ENCODE data around the gene RRH.

RRH gene

GRCh38 chr4:109820563-109820962 lies 7.2 kb upstream of the RRH start:
- H3K27ac ChIP-seq = no peak overlapping the region
- DNase-seq (ENCODE audit: low read depth, low spot score) = no peak
- H3K36me3 ChIP-seq (ENCODE audit: insufficient read depth, low read length) = peaks cover 83% of the 10 kb centered on the region
- TF ChIP-seq POLR2AphosphoS5 (IDR thresholded peaks at IDR 0.05; ENCODE audit: borderline replicate concordance, low read depth, low read length) (no peak), EZH2 (IDR thresholded peaks at IDR 0.05) (no peak), FOXP2 (optimal IDR thresholded peaks at IDR 0.05; ENCODE audit: control extremely low read depth, extremely low read length, insufficient read depth) (no peak)
- H3K9me3 ChIP-seq (ENCODE audit: low read depth, low read length) = no peaks in the 10 kb centered on the region
- H3K9ac ChIP-seq (ENCODE audit: insufficient read length) = no peak overlapping the region
- no peak overlapping the region for H3K4me3 ChIP-seq

DNA sequence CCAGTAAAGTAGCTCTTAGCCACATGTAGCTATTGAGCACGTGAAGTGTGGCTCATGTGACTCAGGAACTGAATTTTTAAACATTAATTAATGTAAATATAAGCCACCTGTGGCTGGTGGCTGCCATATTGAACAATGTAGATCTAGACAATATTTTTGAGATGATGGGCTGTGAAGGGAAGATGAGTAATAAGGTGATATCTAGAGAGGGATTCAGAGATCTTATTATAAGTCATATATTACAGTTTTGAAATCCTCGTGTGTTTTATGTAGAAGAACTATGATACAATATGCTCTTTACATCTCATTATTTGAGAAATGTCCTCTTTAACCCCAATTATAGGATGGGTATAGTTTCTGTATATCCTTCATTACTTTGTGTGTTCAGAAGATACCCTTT lies 6.6 kb upstream of the RRH start:
- Histone ChIP-seq H3K27ac (no peak overlapping the region), H3K4me3 (no peak overlapping the region), H3K9ac (ENCODE audit: insufficient read length) (no peak overlapping the region), H3K36me3 (ENCODE audit: insufficient read depth, low read length) (peaks cover 83% of the 10 kb centered on the region), H3K9me3 (ENCODE audit: low read depth, low read length) (no peaks in the 10 kb centered on the region)
- DNase-seq (ENCODE audit: low read depth, low spot score) = no peak
- TF ChIP-seq FOXP2 (optimal IDR thresholded peaks at IDR 0.05; ENCODE audit: control extremely low read depth, extremely low read length, insufficient read depth) (no peak), POLR2AphosphoS5 (IDR thresholded peaks at IDR 0.05; ENCODE audit: borderline replicate concordance, low read depth, low read length) (no peak), EZH2 (IDR thresholded peaks at IDR 0.05) (no peak)

GRCh38 chr4:109826719-109827118 lies 1.1 kb upstream of the RRH start:
- H3K9me3 ChIP-seq (ENCODE audit: low read depth, low read length) = no peaks in the 10 kb centered on the region
- no peak for DNase-seq (ENCODE audit: low read depth, low spot score)
- peaks cover 39% of the 10 kb centered on the region for H3K36me3 ChIP-seq (ENCODE audit: insufficient read depth, low read length)
- no peak overlapping the region for H3K4me3 ChIP-seq
- H3K9ac ChIP-seq (ENCODE audit: insufficient read length) = no peak overlapping the region
- H3K27ac ChIP-seq = no peak overlapping the region
- TF ChIP-seq FOXP2 (optimal IDR thresholded peaks at IDR 0.05; ENCODE audit: control extremely low read depth, extremely low read length, insufficient read depth) = no peak
- no peak for TF ChIP-seq EZH2 (IDR thresholded peaks at IDR 0.05)
- TF ChIP-seq POLR2AphosphoS5 (IDR thresholded peaks at IDR 0.05; ENCODE audit: borderline replicate concordance, low read depth, low read length) = no peak

GRCh38 chr4:109833756-109834155 lies 6.0 kb downstream of the RRH start:
- no peaks in the 10 kb centered on the region for H3K9me3 ChIP-seq (ENCODE audit: low read depth, low read length)
- no peak for TF ChIP-seq EZH2 (IDR thresholded peaks at IDR 0.05)
- no peak for TF ChIP-seq POLR2AphosphoS5 (IDR thresholded peaks at IDR 0.05; ENCODE audit: borderline replicate concordance, low read depth, low read length)
- no peak for TF ChIP-seq FOXP2 (optimal IDR thresholded peaks at IDR 0.05; ENCODE audit: control extremely low read depth, extremely low read length, insufficient read depth)
- DNase-seq (ENCODE audit: low read depth, low spot score) = no peak
- H3K4me3 ChIP-seq = no peak overlapping the region
- H3K36me3 ChIP-seq (ENCODE audit: insufficient read depth, low read length) = no peaks in the 10 kb centered on the region
- no peak overlapping the region for H3K27ac ChIP-seq
- no peak overlapping the region for H3K9ac ChIP-seq (ENCODE audit: insufficient read length)

DNA sequence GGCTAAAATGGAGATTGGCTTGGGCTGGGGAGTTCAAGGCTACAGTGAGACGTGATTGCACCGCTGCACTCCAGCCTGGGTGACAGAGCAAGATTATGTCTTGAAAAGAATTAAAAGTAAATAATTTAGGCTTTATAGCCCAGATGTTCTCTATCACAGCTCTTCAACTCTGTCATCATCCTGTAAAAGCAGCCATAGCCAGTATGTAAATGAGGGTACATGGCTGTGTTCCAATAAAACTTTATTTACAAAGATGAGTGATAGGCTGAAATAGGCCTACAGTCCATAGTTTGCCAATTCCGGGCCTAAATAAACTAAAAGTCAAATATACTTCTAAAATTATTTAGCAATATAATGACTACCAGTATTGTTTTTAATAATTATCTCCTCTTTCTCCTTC lies 9.2 kb downstream of the RRH start:
- no peak for TF ChIP-seq EZH2 (IDR thresholded peaks at IDR 0.05)
- TF ChIP-seq FOXP2 (optimal IDR thresholded peaks at IDR 0.05; ENCODE audit: control extremely low read depth, extremely low read length, insufficient read depth) = no peak
- no peak for TF ChIP-seq POLR2AphosphoS5 (IDR thresholded peaks at IDR 0.05; ENCODE audit: borderline replicate concordance, low read depth, low read length)
- Histone ChIP-seq H3K9me3 (ENCODE audit: low read depth, low read length) (no peaks in the 10 kb centered on the region), H3K27ac (no peak overlapping the region), H3K36me3 (ENCODE audit: insufficient read depth, low read length) (no peaks in the 10 kb centered on the region), H3K4me3 (no peak overlapping the region), H3K9ac (ENCODE audit: insufficient read length) (no peak overlapping the region)
- DNase-seq (ENCODE audit: low read depth, low spot score) = no peak

DNA sequence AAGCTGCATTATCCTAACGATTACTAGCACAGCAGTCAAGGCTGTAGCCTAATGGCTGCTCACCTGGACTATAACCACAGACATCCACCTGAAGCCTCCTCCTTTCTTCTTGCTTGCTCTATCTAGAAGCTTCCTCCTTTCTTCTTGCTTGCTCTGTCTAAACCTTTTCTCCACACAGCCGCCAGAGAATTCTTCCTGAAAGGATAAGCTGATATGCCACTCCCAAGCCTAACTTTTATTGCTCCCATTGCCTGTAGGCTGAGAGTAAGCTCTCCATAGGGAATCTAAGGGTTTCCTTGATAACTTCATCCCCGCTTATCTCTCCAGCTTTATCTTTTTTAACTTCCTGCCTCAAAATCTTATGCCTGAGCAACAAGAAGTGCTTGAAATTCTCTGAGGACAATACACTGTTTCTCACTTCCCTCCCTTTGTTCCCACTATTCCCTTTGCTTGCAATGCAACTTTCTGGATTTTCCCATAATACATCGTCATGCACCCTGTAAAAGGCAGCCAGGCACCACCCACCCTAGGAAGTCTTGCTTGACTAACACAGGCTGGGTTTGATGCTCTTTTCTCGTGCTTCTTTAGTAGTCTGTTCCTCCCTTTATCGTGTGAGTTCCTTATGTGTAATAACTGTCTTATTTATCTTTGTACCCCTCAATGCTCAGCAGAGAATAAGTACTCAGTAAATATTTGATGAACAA lies 18.8 kb downstream of the RRH start:
- H3K9me3 ChIP-seq (ENCODE audit: low read depth, low read length) = no peaks in the 10 kb centered on the region
- no peak overlapping the region for H3K27ac ChIP-seq
- H3K9ac ChIP-seq (ENCODE audit: insufficient read length) = no peak overlapping the region
- no peaks in the 10 kb centered on the region for H3K36me3 ChIP-seq (ENCODE audit: insufficient read depth, low read length)
- TF ChIP-seq EZH2 (IDR thresholded peaks at IDR 0.05) (no peak), FOXP2 (optimal IDR thresholded peaks at IDR 0.05; ENCODE audit: control extremely low read depth, extremely low read length, insufficient read depth) (no peak), POLR2AphosphoS5 (IDR thresholded peaks at IDR 0.05; ENCODE audit: borderline replicate concordance, low read depth, low read length) (no peak)
- DNase-seq (ENCODE audit: low read depth, low spot score) = peak; percentile 65
- H3K4me3 ChIP-seq = no peak overlapping the region

GRCh38 chr4:109847896-109848442 lies 20.2 kb downstream of the RRH start, which contains the start of gene LRIT3:
Gene LRIT3 (plus strand): TSS chr4:109848107. CDS start chr4:109848202, 95 bp downstream.
- no peak within 1 kb of the TSS for H3K27ac ChIP-seq
- H3K9ac ChIP-seq (ENCODE audit: insufficient read length) = no peak within 1 kb of the TSS
- TF ChIP-seq FOXP2 (optimal IDR thresholded peaks at IDR 0.05; ENCODE audit: control extremely low read depth, extremely low read length, insufficient read depth) = no peak
- no peak for TF ChIP-seq EZH2 (IDR thresholded peaks at IDR 0.05)
- TF ChIP-seq POLR2AphosphoS5 (IDR thresholded peaks at IDR 0.05; ENCODE audit: borderline replicate concordance, low read depth, low read length) = no peak
- no peak for DNase-seq (ENCODE audit: low read depth, low spot score)
- H3K9me3 ChIP-seq (ENCODE audit: low read depth, low read length) = no peaks in the 10 kb centered on the region
- H3K36me3 ChIP-seq (ENCODE audit: insufficient read depth, low read length) = no peaks in the 10 kb centered on the region
- H3K4me3 ChIP-seq = no peak within 1 kb of the TSS

- no peak for DNase-seq (ENCODE audit: low read depth, low spot score)
- H3K27ac ChIP-seq = no peak overlapping the region
- TF ChIP-seq FOXP2 (optimal IDR thresholded peaks at IDR 0.05; ENCODE audit: control extremely low read depth, extremely low read length, insufficient read depth) = no peak
- no peak for TF ChIP-seq EZH2 (IDR thresholded peaks at IDR 0.05)
- TF ChIP-seq POLR2AphosphoS5 (IDR thresholded peaks at IDR 0.05; ENCODE audit: borderline replicate concordance, low read depth, low read length) = no peak
- H3K36me3 ChIP-seq (ENCODE audit: insufficient read depth, low read length) = no peaks in the 10 kb centered on the region
- H3K9ac ChIP-seq (ENCODE audit: insufficient read length) = no peak overlapping the region
- H3K9me3 ChIP-seq (ENCODE audit: low read depth, low read length) = no peaks in the 10 kb centered on the region
- H3K4me3 ChIP-seq = no peak overlapping the region
Observed at GRCh38 chr4:109848501-109848900, 20.7 kb downstream of the RRH start.

Measured in SK-N-MC (cell line).